Sciatic nerve (tissue), 2 donors: ENCODE results near the gene KIAA1217. TPM values are rescaled to one million over a fixed set of nuclear protein-coding genes. Genes with fewer than 3 reads are reported as not detected.

Experiments
- ATAC-seq: fragments of 200-7000 bp; cut with Tn5 transposase; one replicate; pipeline ENCODE4 v1.9.1; 2020; ENCODE audit warnings: mild to moderate bottlenecking, moderate library complexity
- DNase-seq: peaks from one replicate; pipeline ENCODE4 v3.0.0-alpha.2; 2020; ENCODE audit warnings: low spot score
- intact Hi-C: fragments of 100-400 bp; cut with DNase I; formaldehyde crosslinking; loops from one replicate; pipeline ENCODE4 v1.14.2; 2022
- total RNA-seq: library from RNA; stranded (reverse); fragmentation: NEBNext Ultra II Directional; extraction: Animal tissue kit (Norgen Biotek cat#: 25700); gene quantifications from one replicate; pipeline ENCODE4 v1.2.1, GENCODE V29; 2021
- donor health status: DM: no; HTN: no; CAD: no.
- donor health status: DM: no; HTN: no; CAD: no.

The KIAA1217 gene
- total RNA-seq, 1 donor from 2014 or later, result 84.6 TPM

DNA sequence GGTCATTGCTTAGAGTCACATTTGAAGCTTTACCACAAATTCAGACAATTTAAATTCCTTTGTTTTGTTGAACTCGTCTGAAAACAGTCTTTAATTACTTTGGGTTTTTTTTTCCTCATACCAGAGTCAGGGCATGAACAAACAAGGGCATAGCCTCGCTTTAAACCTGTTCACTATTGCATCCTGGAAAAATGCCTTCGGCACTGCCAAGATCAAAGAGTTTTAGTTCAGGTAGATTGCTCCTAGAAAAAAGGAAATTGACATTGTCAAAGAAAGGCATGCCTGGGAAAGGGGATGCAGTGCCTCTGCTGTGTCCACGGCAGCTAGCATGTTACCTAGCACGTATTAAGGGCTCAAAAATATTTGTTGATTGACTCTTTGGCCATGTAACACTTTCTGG is 279.7 kb downstream of the KIAA1217 start:
- intact Hi-C loops, result no loop called here
- ATAC-seq (no peak), DNase-seq (no peak)

DNA sequence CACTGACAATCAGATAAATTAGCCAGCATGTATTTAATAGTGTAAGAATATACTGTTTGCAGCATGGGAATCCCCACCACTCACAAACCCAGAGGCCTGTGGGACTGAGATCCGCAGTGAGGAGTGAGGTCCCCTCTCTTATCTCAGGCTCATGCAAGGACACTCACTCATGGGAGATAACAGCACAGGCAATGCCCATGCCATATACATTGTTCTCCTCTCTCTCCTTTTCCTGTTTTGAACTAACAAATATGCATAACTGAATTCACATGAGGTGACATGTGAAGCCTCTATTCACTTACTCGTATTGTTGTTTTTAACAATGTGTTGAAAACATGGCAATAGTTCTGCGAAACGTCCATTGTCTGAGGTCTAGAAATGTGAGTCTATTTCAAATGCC is 284.2 kb downstream of the KIAA1217 start:
- DNase-seq (no peak), ATAC-seq (no peak)
- intact Hi-C loops, result no loop called here

DNA sequence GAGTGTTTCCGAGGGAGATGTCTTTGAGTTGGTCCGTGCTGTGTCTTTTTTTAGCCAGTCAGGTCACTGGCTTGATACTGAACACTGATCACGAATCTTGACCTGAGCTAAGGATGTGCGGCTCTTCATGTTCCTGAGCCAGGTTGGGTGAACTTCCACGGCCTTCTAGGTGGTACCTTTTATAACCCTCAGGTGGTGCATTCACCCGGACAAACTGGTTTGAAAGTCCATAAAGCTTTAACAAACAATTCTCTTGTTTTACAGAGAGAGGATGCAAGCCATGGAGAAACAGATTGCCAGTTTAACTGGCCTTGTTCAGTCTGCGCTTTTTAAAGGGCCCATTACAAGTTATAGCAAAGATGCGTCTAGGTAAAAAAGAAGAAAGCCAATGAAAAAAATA is 285.3 kb downstream of the KIAA1217 start:
- ATAC-seq, result no peak
- intact Hi-C loops, result no loop called here
- no peak for DNase-seq

DNA sequence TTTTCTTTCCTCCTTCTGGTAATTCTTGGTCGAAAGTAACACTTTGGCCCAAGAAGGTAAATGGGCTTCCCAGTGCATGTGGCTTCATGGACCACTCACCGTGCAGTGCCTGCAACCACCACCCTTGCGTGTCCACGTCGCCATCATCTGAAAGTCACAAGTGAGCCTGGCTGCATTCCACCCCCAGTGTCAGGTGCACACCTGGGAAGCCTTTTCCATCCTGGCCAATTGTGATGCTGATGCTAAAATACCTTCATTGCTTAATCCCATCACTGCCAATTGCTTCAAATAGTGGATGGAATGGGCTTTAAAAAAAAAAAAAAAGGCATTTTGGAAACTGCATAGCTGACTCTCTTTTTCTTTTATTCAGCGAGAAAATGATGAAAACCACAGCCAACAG is 285.8 kb downstream of the KIAA1217 start:
- ATAC-seq, result no peak

DNA sequence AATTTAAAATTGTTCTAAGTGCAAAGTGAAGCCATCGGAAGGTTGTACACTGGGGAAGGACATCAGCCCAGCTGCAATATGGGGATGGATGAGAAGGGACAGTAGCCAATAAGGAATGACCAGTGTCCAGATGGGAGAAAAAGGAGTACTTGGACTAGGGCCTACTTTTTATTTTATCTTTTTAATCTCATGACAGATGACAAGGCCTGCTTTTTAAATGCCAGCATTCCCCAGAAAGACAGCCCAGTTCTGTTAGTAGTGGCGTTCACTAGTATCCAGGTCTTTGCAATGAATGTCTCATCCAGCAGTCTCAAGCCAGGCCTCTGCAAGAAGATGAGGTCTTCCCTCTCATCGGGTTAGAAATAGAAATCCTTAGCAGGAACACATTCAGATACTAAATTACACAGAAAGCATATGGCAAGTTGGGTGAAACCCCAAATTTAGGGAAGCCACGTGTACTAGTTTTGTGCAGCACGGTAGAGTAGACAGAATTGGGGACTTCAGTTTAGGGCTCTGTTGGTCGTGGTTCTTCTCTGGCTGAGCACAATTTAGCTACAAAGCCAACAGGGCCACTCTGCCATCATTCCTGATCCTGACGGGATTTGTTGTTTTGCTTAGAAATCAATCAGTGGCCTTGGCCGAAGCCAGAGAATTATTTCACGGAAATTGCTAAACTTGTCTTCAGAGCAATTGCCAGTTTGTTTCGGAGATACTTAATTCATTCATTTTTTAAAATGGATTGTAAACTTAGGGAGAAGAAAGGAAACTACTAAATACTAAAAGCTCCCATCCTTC is 286.9 kb downstream of the KIAA1217 start:
- intact Hi-C loops, result no loop called here
- ATAC-seq (no peak), DNase-seq (no peak)

More for the DNA sequence above, 285.8 kb downstream of the KIAA1217 start:
- intact Hi-C loops, result no loop called here
- DNase-seq, result no peak

DNA sequence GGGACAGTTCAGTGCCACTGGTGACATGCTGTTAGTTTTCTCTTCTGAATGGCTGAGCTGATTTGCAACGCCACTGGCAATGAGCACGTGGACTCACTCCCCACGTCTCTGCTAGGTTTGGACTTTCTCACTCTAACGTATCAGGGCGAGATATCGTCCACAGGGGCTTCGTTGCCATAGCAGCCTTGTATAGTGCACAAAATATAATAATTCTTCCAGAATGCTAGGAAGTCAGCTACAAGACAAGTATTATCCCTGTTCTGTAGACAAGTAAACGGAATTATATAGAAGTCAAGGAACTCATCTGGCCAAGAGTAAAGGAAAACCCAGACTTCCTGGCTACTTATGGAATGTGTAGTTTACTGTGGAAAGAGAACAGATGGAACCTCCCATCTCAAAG is 288.0 kb downstream of the KIAA1217 start:
- ATAC-seq, result no peak
- no peak for DNase-seq
- intact Hi-C loops, result no loop called here

DNA sequence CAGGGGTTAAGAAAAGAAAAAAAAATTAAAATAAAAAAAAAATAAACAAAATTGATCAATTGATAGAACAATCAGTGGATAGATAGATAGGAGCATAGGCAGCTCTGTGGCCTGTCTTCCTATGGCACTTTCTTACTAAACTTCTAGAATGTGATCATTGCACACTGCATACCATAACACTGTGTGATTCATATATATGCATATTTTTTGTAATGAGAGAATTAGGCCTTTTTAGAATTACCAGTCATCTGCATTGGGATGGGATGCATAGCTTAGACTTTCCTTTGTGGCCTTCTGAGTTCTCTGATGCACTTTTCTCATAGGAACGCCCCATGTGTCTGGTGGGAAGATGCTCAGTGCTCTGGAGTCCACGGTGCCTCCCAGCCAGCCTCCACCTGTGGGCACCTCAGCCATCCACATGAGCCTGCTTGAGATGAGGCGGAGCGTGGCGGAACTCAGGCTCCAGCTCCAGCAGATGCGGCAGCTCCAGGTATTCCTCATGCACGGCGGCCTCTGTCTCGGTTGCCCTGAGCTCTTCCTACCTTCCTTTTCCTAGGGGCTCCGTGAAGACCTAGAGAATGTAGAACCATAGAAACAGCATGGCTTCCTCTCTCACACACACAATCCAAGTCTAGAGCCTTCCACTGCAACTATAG is 292.2 kb downstream of the KIAA1217 start:
- ATAC-seq (no peak), DNase-seq (no peak)
- intact Hi-C loops, result no loop called here

DNA sequence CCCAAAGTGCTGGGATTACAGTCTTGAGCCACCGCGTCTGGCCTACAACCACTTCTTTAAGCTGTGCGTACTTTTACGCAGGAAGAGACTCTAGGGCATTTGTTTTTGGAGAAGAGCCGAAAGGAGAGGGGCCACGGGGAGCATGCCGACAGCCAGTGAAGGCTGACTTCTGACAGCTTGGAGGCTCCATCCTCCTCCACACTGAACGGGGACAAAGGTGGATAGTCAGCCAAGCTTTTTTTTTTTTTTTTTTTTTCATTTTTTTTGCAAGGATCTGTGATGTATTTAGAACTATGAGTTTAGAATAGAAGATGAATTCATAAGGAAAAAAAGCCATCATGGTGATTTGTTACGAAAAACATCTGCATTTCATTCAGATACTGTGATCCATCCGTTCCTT is 293.1 kb downstream of the KIAA1217 start:
- ATAC-seq (no peak), DNase-seq (no peak)
- intact Hi-C loops, result no loop called here

DNA sequence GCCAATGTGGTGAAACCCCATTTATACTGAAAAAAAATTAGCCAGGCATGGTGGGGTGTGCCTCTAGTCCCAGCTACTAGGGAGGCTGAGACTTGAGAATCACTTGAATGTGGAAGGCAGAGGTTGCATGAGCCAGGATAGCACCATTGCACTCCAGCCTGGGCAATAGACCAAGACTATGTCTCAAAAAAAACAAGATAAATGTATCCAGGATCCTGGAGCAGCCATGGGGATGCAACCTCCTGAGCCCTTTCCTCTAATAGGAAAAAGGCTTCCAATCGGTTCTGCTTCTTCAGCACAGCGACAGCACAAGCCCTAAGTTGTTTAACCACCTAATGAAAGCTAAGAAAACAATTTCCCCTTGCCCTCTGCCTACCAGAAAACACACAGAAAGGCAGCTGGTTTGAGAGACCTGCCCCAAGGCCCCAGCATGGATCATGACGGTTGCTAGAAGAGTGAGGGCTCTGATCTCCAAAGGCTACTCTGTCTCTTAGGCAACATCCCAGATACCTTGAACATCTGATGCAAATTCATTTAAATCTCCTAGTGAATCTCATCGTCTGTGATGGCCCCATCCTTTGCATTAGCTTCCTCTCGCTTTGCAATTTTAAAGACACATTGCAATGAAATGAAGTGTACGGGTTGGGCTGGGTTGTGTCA is 294.0 kb downstream of the KIAA1217 start:
- no peak for ATAC-seq
- intact Hi-C loops, result no loop called here
- DNase-seq, result no peak

DNA sequence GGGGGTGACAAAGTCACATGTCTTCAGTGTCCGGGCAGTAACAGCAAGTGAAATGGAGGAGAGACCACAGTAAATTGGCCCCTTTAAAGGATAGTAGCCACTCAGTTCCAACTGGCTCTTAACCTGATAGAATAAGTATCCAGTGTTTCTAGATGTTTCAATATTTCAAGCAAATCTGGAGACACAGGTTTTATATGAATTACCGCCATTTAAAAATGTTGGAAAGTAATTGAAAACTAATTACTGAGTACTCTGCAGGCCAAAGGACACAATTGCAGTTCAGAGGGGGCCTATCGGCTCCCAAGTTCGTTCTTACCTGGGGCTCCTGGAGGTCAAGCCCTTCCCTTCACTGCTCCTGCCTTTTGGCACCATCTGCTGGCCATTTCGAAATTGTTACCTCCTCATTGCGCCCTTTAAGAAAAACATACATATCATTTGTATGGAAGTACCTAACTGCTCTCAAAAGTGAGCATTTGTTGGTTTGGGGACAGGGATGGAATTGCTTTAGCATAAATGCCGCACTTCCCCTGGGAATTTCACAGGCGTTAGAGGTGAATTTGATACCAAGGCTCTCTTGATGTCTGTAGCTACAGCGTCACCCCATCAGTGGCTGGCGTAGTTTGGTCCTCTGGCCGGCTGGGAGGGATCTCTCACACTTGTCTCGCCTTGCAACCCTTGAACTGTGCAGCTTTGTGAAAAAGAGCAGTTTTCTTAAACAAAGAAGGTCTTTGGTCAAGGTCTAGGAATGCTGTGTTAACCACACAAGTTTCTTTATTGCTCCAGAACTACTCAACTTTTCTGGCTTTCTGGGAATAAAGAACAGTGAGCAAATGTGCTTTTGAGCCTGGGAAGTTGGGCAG is 294.8 kb downstream of the KIAA1217 start:
- ATAC-seq (peak; percentile 88), DNase-seq (no peak)
- intact Hi-C loops, result no loop called here

DNA sequence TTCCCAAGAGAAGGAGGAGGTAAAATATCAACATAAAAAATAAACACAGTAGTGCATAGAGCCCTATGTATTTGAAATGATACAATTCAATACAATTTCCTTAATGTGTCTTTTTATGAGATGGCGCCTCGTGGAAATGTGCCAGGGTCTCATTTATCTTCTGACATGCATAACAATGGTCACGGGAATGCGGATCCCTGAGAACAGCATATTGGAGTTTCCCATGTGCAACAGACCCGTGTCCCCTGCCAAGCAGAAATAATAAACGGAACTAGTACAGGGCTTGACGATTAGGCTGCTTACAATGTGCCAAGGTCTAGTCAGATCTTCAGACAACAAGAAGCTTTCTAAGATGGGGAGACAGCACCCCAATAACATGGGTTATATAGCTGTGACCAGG is 296.8 kb downstream of the KIAA1217 start:
- ATAC-seq (no peak), DNase-seq (no peak)
- intact Hi-C loops, result no loop called here

DNA sequence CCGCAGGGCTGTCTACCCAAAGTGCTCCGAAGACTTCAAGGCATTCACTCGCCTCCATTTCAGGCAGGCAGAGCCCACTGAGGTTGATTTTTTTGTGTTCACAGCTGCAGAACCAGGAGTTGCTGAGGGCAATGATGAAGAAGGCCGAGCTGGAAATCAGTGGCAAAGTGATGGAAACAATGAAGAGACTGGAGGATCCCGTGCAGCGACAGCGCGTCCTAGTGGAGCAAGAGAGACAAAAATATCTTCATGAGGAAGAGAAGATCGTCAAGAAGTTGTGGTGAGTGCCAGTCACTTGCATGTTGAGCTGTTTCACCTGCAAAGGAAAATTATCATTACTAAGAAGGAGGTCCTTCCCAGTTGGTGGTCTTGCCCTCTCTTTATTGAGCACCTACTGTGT is 304.2 kb downstream of the KIAA1217 start:
- ATAC-seq, result no peak
- intact Hi-C loops, result no loop called here
- no peak for DNase-seq

DNA sequence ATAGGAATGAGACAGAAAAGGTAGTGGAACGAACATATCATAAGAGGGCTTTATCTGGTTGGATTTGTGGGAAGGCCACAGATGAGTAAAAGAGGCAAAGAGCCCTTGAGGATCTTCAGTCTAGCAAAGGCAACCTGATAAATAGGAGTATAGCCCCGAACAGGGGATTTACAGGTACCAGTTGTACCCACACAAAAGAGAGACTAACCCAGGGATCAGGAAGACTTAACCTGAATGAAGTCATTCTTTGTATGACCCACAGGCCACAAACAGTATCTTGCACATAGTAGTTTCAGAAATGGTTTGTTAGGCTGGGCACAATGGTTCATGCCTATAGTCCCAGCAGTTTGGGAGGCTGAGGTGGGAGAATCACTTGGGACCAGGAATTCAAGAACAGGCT is 306.5 kb downstream of the KIAA1217 start:
- intact Hi-C loops, result no loop called here
- no peak for ATAC-seq

DNA sequence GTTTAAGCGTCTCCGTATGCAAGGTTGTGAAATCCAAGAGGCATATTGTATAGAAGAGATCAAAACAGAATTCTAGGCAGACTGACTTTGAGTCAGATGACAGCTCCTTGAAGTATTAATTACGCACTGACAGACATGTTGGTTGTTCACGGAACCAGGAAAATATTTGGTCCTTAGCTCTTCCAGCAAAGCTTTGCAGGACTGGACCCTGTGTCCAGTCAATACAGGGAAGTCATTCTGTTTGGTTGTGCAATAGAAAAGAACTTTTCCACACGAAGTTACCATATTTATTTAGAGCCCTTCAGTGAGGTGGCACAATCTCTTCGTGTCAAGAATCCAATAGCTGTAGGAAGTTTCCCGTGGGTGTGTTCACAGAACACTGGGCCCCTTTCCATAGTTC is 309.5 kb downstream of the KIAA1217 start:
- DNase-seq, result no peak
- intact Hi-C loops, result no loop called here
- ATAC-seq, result peak; percentile 11

More for the DNA sequence above, 306.5 kb downstream of the KIAA1217 start:
- no peak for DNase-seq

DNA sequence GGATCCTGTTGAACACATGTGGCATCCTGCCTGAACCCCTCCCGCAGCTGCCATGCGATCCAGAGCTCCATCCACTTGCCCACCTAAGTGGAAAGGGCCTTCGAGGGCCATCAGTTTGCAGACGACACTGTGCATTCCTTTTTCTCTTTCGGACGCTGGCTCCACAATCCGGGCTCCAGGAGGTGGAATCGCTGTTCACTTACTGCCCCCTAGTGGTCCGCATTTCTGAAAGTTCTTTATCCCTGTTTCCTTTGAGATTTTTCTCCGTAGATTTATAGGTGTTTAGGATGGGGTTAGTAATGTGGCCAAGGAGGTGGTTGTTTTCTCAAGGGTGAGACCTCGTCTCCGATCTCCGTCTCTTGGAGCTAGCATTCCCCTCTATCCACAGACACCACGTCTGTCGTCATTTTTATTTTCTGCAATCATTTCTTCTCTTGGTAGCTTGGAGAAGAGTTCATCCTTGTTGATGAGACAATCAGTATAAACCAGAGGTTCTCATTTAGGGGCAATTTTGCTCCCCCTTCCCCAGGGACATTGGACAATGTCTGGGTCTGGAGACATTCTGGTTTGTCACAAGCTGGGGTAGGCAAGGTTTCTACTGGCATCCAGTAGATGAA is 310.2 kb downstream of the KIAA1217 start:
- ATAC-seq (peak; percentile 78), DNase-seq (peak; percentile 80)
- intact Hi-C loops, result no loop called here

DNA sequence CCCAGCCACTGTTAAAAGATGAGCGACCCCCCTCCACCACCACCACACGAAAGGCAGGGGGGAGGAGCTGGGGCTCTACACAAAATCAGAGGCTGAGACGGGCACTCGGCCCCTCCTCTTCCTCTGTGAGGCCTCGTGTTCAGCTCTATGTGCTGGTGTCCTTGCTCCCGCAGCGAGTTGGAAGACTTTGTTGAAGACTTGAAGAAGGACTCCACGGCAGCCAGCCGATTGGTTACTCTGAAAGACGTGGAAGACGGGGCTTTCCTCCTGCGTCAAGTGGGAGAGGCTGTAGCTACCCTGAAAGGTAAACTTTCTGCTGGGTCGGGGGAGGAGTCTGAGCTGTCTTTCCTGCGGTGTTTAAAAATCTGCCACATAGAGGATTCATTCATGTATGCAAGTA is 311.0 kb downstream of the KIAA1217 start:
- intact Hi-C loops, result no loop called here
- DNase-seq (no peak), ATAC-seq (no peak)

DNA sequence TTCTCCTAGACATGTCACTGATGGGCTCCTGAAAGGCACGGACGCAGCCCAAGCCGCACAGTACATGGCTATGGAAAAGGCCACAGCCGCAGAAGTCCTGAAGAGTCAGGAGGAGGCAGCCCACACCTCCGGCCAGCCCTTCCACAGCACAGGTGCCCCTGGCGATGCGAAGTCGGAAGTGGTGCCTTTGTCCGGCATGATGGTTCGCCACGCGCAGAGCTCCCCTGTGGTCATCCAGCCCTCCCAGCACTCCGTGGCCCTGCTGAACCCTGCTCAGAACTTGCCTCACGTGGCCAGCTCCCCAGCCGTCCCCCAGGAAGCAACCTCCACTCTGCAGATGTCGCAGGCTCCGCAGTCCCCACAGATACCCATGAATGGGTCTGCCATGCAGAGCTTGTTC is 315.4 kb downstream of the KIAA1217 start:
- DNase-seq (no peak), ATAC-seq (no peak)
- intact Hi-C loops, result no loop called here

DNA sequence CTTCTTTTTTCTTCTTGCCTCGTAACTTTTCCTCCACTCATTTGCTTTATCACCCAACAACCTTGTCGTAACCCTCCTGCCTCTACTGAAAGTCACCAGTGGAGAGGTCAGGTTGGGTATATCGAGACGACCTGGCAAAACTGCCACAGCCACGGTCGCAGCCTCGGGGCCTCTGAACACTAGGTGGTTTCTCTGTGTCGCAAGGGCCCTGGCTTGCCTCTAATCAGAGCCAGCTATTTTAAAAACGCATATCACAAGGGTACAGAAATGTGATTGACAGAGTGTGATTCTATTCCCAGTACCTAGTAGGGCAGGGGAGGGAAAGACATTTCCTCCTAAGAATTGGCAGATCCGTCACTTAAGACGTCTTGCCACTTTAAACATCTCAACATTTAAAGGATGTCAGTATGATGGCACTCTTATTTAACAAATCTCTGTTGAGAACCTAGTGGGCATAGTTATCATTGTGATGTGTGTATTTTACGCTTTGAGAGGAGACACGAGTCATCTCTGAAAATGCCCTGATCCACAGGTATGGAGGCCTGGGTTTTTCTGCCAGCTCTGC is 317.2 kb downstream of the KIAA1217 start:
- intact Hi-C loops, result no loop called here
- ATAC-seq (no peak), DNase-seq (no peak)

DNA sequence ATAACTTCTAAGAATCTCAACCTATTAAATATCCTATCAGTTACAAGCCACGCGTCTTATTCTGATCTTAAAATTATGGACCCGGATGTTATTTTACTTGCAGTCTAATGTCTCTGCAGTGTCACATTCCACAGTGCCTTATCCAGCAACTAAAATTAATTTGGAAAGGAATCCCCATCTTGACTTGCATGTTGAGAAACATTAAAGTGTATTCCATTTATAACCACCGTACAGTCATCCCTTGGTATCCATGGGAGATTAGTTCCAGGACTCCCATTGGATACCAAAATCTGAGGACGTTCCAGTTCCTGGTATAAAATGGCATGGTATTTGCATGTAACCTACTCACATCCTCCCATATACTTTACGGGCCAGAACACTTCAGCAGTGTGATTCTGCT is 320.0 kb downstream of the KIAA1217 start:
- intact Hi-C loops, result no loop called here
- ATAC-seq (no peak), DNase-seq (no peak)
